ENCODE results near the gene SDK2. TPM values are rescaled to one million over a fixed set of nuclear protein-coding genes. Genes with fewer than 3 reads are reported as not detected.

Gene SDK2
- total RNA-seq, 3 donors from 2014 or later (not counting 1 experiment from before 2014, with no cell fraction given) = 0.41 to 0.90 (median 0.49) TPM

DNA sequence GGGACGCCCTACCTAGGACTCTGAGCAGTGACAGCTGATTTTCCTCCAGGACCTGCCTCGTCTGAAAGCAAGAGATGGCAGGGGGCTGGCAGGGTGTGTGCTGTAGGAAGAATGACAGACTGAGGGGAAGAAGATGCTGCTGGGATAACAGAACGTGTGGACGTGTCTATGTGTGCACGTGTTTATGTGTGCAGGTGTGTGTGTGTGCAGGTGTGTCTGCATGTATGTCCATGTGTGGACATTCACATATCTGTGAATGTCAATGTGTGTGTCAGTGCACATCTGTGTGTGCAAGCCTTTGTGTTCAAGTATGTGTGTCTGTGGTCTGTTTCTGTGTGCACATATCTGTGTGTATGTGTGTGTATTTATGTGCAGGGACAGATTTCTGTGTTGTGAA is 132.5 kb downstream of the SDK2 start:
- intact Hi-C loops (cut with micrococcal nuclease) = no loop called here
- peaks cover 0 to 3% of the 10 kb centered on the region in 2 donors for H3K27me3 Mint-ChIP-seq (ENCODE audit: low read depth in 2 of 2)

DNA sequence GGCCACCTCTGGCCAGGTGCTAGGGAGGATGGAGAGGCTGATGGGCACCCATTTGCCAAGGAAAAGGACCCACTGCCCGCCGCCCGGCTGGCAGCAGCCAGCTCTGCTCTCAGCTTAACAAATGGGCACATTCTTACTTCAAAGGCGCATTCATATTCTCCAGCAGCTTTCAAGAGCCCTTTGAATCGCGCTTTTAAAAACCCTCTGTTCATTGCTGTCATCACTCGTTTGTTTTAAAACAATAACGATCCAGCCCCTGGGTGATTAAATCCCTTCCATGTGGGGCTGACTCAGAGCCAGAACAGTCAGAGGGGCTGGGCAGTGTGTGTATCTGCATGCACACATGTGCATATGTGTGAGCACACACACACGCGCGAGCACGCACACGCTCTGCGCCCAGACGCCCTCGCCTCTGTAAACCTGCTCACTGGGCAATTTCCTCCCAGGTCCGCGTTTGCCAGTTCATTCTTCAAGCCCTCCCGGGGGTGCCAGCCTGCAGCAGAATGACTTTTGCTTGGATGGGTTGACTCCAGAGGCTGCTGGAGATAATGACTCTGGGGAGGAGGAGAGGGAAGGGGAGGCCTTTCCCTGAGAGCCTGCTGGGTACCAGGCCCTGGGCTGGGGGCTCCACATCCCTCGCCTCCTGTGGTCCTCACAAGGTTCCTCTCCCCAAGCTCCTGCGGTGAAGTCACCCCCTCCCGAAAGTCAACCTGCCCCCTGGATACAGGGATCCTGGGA is 133.1 kb downstream of the SDK2 start:
- H3K4me1 Mint-ChIP-seq = no peaks in the 10 kb centered on the region
- H3K27ac ChIP-seq (ENCODE audit: low read length) = no peak overlapping the region
- H3K9me3 Mint-ChIP-seq = no peaks in the 10 kb centered on the region
- H3K36me3 ChIP-seq (ENCODE audit: control insufficient read depth, insufficient read depth, low read length) = no peaks in the 10 kb centered on the region
- 89% methylated on average over 22 of the region's 22 CpGs for WGBS (ENCODE audit: insufficient coverage)
- H3K9me3 ChIP-seq (ENCODE audit: control insufficient read depth, insufficient read depth, low read length) = no peaks in the 10 kb centered on the region
- no peaks in the 10 kb centered on the region for H3K27me3 ChIP-seq (ENCODE audit: control insufficient read depth, insufficient read depth, low read length)
- H3K27me3 Mint-ChIP-seq (ENCODE audit: low read depth in 2 of 2) = peaks cover 0 to 3% of the 10 kb centered on the region in 2 donors
- TF ChIP-seq, protein P1, sequence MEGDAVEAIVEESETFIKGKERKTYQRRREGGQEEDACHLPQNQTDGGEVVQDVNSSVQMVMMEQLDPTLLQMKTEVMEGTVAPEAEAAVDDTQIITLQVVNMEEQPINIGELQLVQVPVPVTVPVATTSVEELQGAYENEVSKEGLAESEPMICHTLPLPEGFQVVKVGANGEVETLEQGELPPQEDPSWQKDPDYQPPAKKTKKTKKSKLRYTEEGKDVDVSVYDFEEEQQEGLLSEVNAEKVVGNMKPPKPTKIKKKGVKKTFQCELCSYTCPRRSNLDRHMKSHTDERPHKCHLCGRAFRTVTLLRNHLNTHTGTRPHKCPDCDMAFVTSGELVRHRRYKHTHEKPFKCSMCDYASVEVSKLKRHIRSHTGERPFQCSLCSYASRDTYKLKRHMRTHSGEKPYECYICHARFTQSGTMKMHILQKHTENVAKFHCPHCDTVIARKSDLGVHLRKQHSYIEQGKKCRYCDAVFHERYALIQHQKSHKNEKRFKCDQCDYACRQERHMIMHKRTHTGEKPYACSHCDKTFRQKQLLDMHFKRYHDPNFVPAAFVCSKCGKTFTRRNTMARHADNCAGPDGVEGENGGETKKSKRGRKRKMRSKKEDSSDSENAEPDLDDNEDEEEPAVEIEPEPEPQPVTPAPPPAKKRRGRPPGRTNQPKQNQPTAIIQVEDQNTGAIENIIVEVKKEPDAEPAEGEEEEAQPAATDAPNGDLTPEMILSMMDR (IDR thresholded peaks at IDR 0.05) = no peak
- H3K4me1 ChIP-seq (ENCODE audit: control insufficient read depth, insufficient read depth, low read length) = no peaks in the 10 kb centered on the region
- no peak overlapping the region for H3K4me3 Mint-ChIP-seq
- intact Hi-C loops (cut with micrococcal nuclease) = no loop called here
- ATAC-seq (no peak), DNase-seq (no peak)
- H3K36me3 Mint-ChIP-seq = no peaks in the 10 kb centered on the region
- H3K4me3 ChIP-seq (ENCODE audit: low read length) = no peak overlapping the region
- H3K27ac Mint-ChIP-seq = no peak overlapping the region

More for the DNA sequence above, 132.5 kb downstream of the SDK2 start:
- H3K27me3 ChIP-seq (ENCODE audit: control insufficient read depth, insufficient read depth, low read length) = no peaks in the 10 kb centered on the region
- H3K36me3 ChIP-seq (ENCODE audit: control insufficient read depth, insufficient read depth, low read length) = no peaks in the 10 kb centered on the region
- no peaks in the 10 kb centered on the region for H3K4me1 ChIP-seq (ENCODE audit: control insufficient read depth, insufficient read depth, low read length)
- Mint-ChIP-seq H3K9me3 (no peaks in the 10 kb centered on the region), H3K4me3 (no peak overlapping the region), H3K27ac (no peak overlapping the region), H3K4me1 (no peaks in the 10 kb centered on the region), H3K36me3 (no peaks in the 10 kb centered on the region)
- WGBS (ENCODE audit: insufficient coverage) = 87% methylated on average over 5 of the region's 5 CpGs
- TF ChIP-seq, protein P1 (IDR thresholded peaks at IDR 0.05) = no peak
- no peak overlapping the region for H3K4me3 ChIP-seq (ENCODE audit: low read length)
- no peak overlapping the region for H3K27ac ChIP-seq (ENCODE audit: low read length)
- no peak for DNase-seq
- no peak for ATAC-seq
- no peaks in the 10 kb centered on the region for H3K9me3 ChIP-seq (ENCODE audit: control insufficient read depth, insufficient read depth, low read length)

DNA sequence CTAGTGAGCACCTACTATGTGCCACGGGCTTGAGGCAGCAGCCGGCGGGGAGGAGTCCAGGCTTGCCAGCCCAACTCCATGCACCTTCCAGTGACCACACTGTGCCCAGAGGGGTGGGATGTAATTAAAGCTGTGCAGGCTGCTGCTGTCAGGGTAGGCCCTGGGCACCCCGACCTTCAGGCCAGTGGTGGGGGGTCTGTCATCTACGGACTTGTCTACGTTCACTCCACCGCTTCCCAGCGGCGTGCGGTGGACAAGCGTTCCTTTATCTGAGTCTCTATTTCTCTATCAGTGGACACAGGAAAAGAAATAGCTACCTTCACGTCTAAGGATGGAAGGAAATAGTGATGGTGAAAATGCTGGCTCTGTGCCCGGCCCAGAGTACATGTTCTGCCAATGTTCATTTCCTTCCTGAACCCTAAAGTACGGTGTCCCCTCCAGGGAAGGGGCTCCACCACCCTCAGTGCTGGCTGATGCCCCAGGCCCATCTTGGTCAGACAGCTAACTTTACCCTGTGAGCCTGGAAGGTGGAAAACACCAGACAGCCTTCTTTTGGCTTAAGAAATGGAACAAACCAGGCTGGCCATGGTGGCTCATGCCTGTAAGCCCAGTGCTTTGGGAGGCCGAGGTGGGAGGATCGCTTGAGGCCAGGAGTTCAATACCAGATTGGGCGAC is 135.2 kb downstream of the SDK2 start:
- Mint-ChIP-seq H3K36me3 (no peaks in the 10 kb centered on the region), H3K27ac (no peak overlapping the region), H3K9me3 (no peaks in the 10 kb centered on the region), H3K4me1 (no peaks in the 10 kb centered on the region), H3K27me3 (ENCODE audit: low read depth in 2 of 2) (peaks cover 0 to 3% of the 10 kb centered on the region in 2 donors), H3K4me3 (no peak overlapping the region)
- no peak for ATAC-seq
- no peaks in the 10 kb centered on the region for H3K4me1 ChIP-seq (ENCODE audit: control insufficient read depth, insufficient read depth, low read length)
- TF ChIP-seq, protein P1 (IDR thresholded peaks at IDR 0.05) = no peak
- H3K27ac ChIP-seq (ENCODE audit: low read length) = no peak overlapping the region
- H3K4me3 ChIP-seq (ENCODE audit: low read length) = no peak overlapping the region
- H3K36me3 ChIP-seq (ENCODE audit: control insufficient read depth, insufficient read depth, low read length) = no peaks in the 10 kb centered on the region
- 80% methylated on average over 16 of the region's 17 CpGs for WGBS (ENCODE audit: insufficient coverage)
- DNase-seq = no peak
- no peaks in the 10 kb centered on the region for H3K9me3 ChIP-seq (ENCODE audit: control insufficient read depth, insufficient read depth, low read length)
- intact Hi-C loops (cut with micrococcal nuclease) = no loop called here
- no peaks in the 10 kb centered on the region for H3K27me3 ChIP-seq (ENCODE audit: control insufficient read depth, insufficient read depth, low read length)
